NCI-H1694 (cell line): ENCODE data around the gene THOC1.

Source experiments
- DNase-seq: peaks from one replicate; lab custom pipeline; 2025; lab: John Stamatoyannopoulos, UW

THOC1 gene

GRCh38 chr18:213966-214365 lies 53.9 kb downstream of the THOC1 start:
- DNase-seq = no peak

- no peak for DNase-seq
Observed at GRCh38 chr18:213505-213904, 54.3 kb downstream of the THOC1 start.

GRCh38 chr18:212780-213179 lies 55.1 kb downstream of the THOC1 start:
- no peak for DNase-seq

GRCh38 chr18:211582-211981 lies 56.3 kb downstream of the THOC1 start:
- no peak for DNase-seq

GRCh38 chr18:210733-211132 lies 57.1 kb downstream of the THOC1 start:
- DNase-seq = no peak

GRCh38 chr18:210075-210474 lies 57.8 kb downstream of the THOC1 start:
- no peak for DNase-seq

GRCh38 chr18:199768-200167 lies 68.1 kb downstream of the THOC1 start:
- no peak for DNase-seq

- DNase-seq = no peak
Observed at GRCh38 chr18:199214-199613, 68.6 kb downstream of the THOC1 start.

GRCh38 chr18:195651-196050 lies 72.2 kb downstream of the THOC1 start:
- no peak for DNase-seq

GRCh38 chr18:192801-193200 lies 75.0 kb downstream of the THOC1 start:
- no peak for DNase-seq

GRCh38 chr18:191725-192124 lies 76.1 kb downstream of the THOC1 start:
- DNase-seq = no peak

GRCh38 chr18:189254-189653 lies 78.6 kb downstream of the THOC1 start:
- DNase-seq = no peak

- DNase-seq = no peak
Observed at GRCh38 chr18:183769-184168, 84.1 kb downstream of the THOC1 start.

- no peak for DNase-seq
Observed at GRCh38 chr18:181711-182110, 86.1 kb downstream of the THOC1 start.

- DNase-seq = no peak
Observed at GRCh38 chr18:179499-179898, 88.3 kb downstream of the THOC1 start.

- DNase-seq = no peak
Observed at GRCh38 chr18:172361-172760, 95.5 kb downstream of the THOC1 start.
